NCI-H1417 (cell line): ENCODE data around the gene NEB.
"Not testable (repeated sequence)": the region's sequence is repeated elsewhere in the genome, so short reads cannot be mapped to it uniquely, and the experiment has no call there.

ENCODE experiments used
- DNase-seq, 3 experiments: peaks; one replicate each; lab custom pipeline; 2025; lab: John Stamatoyannopoulos, UW

NEB gene

GRCh38 chr2:151649966-151650365, 84.3 kb downstream of the NEB start:
- no peak for DNase-seq

GRCh38 chr2:151649400-151649799, 84.9 kb downstream of the NEB start:
- no peak for DNase-seq

GRCh38 chr2:151646512-151646911, 87.8 kb downstream of the NEB start:
- not testable (repeated sequence) for DNase-seq

GRCh38 chr2:151644580-151644979, 89.7 kb downstream of the NEB start:
- no peak for DNase-seq

- DNase-seq, result not testable (repeated sequence)
Observed at GRCh38 chr2:151641895-151642294, 92.4 kb downstream of the NEB start.

- no peak for DNase-seq
Observed at GRCh38 chr2:151640087-151640486, 94.2 kb downstream of the NEB start.

- no peak for DNase-seq
Observed at GRCh38 chr2:151638990-151639389, 95.3 kb downstream of the NEB start.

- peak in 1 of 3 experiments; percentile 35 for DNase-seq
Observed at GRCh38 chr2:151638191-151638933, 95.9 kb downstream of the NEB start.

- DNase-seq, result no peak
Observed at GRCh38 chr2:151637271-151637781, 97.0 kb downstream of the NEB start.

GRCh38 chr2:151634736-151635467, 99.4 kb downstream of the NEB start:
- DNase-seq, result no peak

GRCh38 chr2:151632993-151633565, 101.2 kb downstream of the NEB start:
- peak in 1 of 3 experiments; percentile 14 for DNase-seq

- no peak for DNase-seq
Observed at GRCh38 chr2:151630372-151630771, 103.9 kb downstream of the NEB start.

- no peak for DNase-seq
Observed at GRCh38 chr2:151627353-151627752, 106.9 kb downstream of the NEB start.

- no peak for DNase-seq
Observed at GRCh38 chr2:151624271-151624670, 110.0 kb downstream of the NEB start.

GRCh38 chr2:151623631-151624030, 110.6 kb downstream of the NEB start:
- DNase-seq, result no peak

GRCh38 chr2:151620761-151621160, 113.5 kb downstream of the NEB start:
- no peak for DNase-seq

GRCh38 chr2:151619337-151619989, 114.8 kb downstream of the NEB start:
- no peak for DNase-seq

- no peak for DNase-seq
Observed at GRCh38 chr2:151616760-151617339, 117.4 kb downstream of the NEB start.

- DNase-seq, result no peak
Observed at GRCh38 chr2:151614606-151615306, 119.5 kb downstream of the NEB start.

GRCh38 chr2:151614159-151614558, 120.1 kb downstream of the NEB start:
- DNase-seq, result no peak

GRCh38 chr2:151611351-151611750, 122.9 kb downstream of the NEB start:
- DNase-seq, result no peak
